H1 (cell line): ENCODE data around the gene BCLAF3. TPM values are rescaled to one million over a fixed set of nuclear protein-coding genes. Genes with fewer than 3 reads are reported as not detected.

ENCODE experiments used
- CREB1 ChIP-seq: IDR thresholded peaks from 2 replicates; pipeline ENCODE4 v1.6.1; 2012; ENCODE audit warnings: inconsistent platforms
- CTCF ChIP-seq, 3 experiments: IDR thresholded peaks; 1 replicate in 2 of 3; 2 replicates in 1 of 3; pipeline versions ENCODE4 v1.5.1 to v1.6.1; 2011; ENCODE audit warnings: low read length in 3 of 3, mild to moderate bottlenecking in 3 of 3, inconsistent platforms in 2 of 3, low read depth in 1 of 3, moderate library complexity in 1 of 3; ENCODE audit not compliant: insufficient read depth in 1 of 3; ENCODE audit errors: control extremely low read depth in 1 of 3
- NRF1 ChIP-seq: IDR thresholded peaks from 2 replicates; pipeline ENCODE4 v1.6.1; 2011; ENCODE audit warnings: mild to moderate bottlenecking, low read depth, low read length, improper control_type of control experiment
- SP1 ChIP-seq: IDR thresholded peaks from 2 replicates; pipeline ENCODE4 v1.6.1; 2011; ENCODE audit warnings: low read depth, low read length
- TBP ChIP-seq: IDR thresholded peaks from 2 replicates; pipeline ENCODE4 v1.6.1; 2011; ENCODE audit warnings: low read depth, low read length, improper control_type of control experiment
- YY1 ChIP-seq: IDR thresholded peaks from 2 replicates; pipeline ENCODE4 v1.6.1; 2011; ENCODE audit warnings: low read depth, mild to moderate bottlenecking, low read length
- polyA plus RNA-seq, 7 experiments: library from polyadenylated mRNA; depleted of rRNA in 3 of 7; stranded (reverse) in 5 of 7; unstranded in 2 of 7; fragments of >200 nt in 5 of 7; fragments of 200-250 nt in 2 of 7; gene quantifications; 1 replicate in 5 of 7; 2 replicates in 1 of 7; 4 replicates in 1 of 7; pipeline versions ENCODE4 v1.2.1 to v1.2.3, GENCODE V29; 2011 to 2013; ENCODE audit warnings: missing spikeins in 2 of 7, mixed read lengths in 2 of 7
- total RNA-seq: library from RNA; stranded (reverse); fragmentation: NEBNext Ultra II Directional; extraction: Animal tissue kit (Norgen Biotek cat#: 25700); gene quantifications from 2 replicates; pipeline ENCODE4 v1.2.1, GENCODE V29; 2021

The BCLAF3 gene
- total and polyA plus RNA-seq, 2 of the 8 experiments (the other 6 are each of a cell fraction or from before 2014, with no cell fraction given), result 1.3 to 9.0 TPM

- TF ChIP-seq CTCF (IDR thresholded peaks at IDR 0.05; ENCODE audit: control extremely low read depth in 1 of 3, insufficient read depth in 1 of 3, low read depth in 1 of 3, low read length in 3 of 3), result no peak
- TF ChIP-seq SP1, result no peak
- no peak for TF ChIP-seq TBP
- TF ChIP-seq NRF1, result no peak
- TF ChIP-seq CREB1, result no peak
- TF ChIP-seq YY1, result no peak
Observed at GRCh38 chrX:19953145-19953544, 37.7 kb downstream of the BCLAF3 start (continued).
